Dendritic cell treated with granulocyte-macrophage colony-stimulating factor and Interleukin-4, amounts not matched to agents 40 ng/mL and 50 ng/mL, for 4 days (primary cell): ENCODE measurements around the gene NRG2.

Source experiments
- H3K27ac Mint-ChIP-seq: one replicate; pipeline ENCODE4 v1.8.0; 2022; ENCODE audit warnings: mild to moderate bottlenecking, mixed read lengths
- H3K27me3 Mint-ChIP-seq: one replicate; pipeline ENCODE4 v1.8.0; 2022; ENCODE audit warnings: mild to moderate bottlenecking, mixed read lengths
- H3K36me3 Mint-ChIP-seq: one replicate; pipeline ENCODE4 v1.8.0; 2022; ENCODE audit warnings: low read depth, mixed read lengths
- H3K4me1 Mint-ChIP-seq: one replicate; pipeline ENCODE4 v1.8.0; 2022; ENCODE audit warnings: low read depth, mixed read lengths
- H3K4me3 Mint-ChIP-seq: one replicate; pipeline ENCODE4 v1.8.0; 2022; ENCODE audit warnings: mild to moderate bottlenecking, moderate library complexity, mixed read lengths
- H3K9me3 Mint-ChIP-seq: one replicate; pipeline ENCODE4 v1.8.0; 2022; ENCODE audit warnings: mixed read lengths
- intact Hi-C: fragments of 100-400 bp; cut with micrococcal nuclease; formaldehyde crosslinking; loops from one replicate; pipeline ENCODE4 v1.15.0; 2022

The NRG2 gene

DNA sequence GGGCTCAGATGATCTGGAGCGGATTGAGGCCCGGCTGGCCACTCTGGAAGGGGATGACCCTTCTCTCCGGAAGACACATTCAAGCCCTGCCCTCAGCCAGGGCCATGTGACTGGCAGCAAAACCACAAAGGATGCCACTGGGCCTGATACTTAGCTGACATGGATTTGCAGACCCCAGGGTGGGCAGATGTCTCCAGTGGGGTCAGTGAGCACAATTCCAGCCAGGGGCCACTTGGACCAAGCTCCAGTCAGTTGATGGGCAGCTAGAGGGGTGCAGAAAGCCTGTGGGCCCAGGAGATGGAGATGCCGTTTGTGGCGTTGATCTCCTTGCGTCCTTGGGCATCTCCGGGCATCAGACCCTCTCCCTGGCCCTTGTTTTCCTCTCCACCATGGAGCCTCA is 200.8 kb downstream of the NRG2 start:
- Mint-ChIP-seq H3K27ac (no peak overlapping the region), H3K4me3 (no peak overlapping the region), H3K4me1 (peaks cover 2% of the 10 kb centered on the region), H3K27me3 (peaks cover 37% of the 10 kb centered on the region), H3K36me3 (no peaks in the 10 kb centered on the region), H3K9me3 (no peaks in the 10 kb centered on the region)
- intact Hi-C loops = no loop called here

GRCh38 chr5:139841549-139841948 is 201.6 kb downstream of the NRG2 start:
- Mint-ChIP-seq H3K4me1 (no peaks in the 10 kb centered on the region), H3K27me3 (peaks cover 30% of the 10 kb centered on the region), H3K9me3 (no peaks in the 10 kb centered on the region), H3K36me3 (no peaks in the 10 kb centered on the region), H3K4me3 (no peak overlapping the region), H3K27ac (no peak overlapping the region)
- intact Hi-C loops = no loop called here

GRCh38 chr5:139839918-139840317 is 203.2 kb downstream of the NRG2 start:
- peaks cover 17% of the 10 kb centered on the region for H3K27me3 Mint-ChIP-seq
- no peak overlapping the region for H3K4me3 Mint-ChIP-seq
- H3K9me3 Mint-ChIP-seq = no peaks in the 10 kb centered on the region
- intact Hi-C loops = no loop called here
- H3K27ac Mint-ChIP-seq = no peak overlapping the region
- H3K36me3 Mint-ChIP-seq = no peaks in the 10 kb centered on the region
- H3K4me1 Mint-ChIP-seq = no peaks in the 10 kb centered on the region

GRCh38 chr5:139839232-139839815 is 203.8 kb downstream of the NRG2 start:
- Mint-ChIP-seq H3K4me1 (no peaks in the 10 kb centered on the region), H3K36me3 (no peaks in the 10 kb centered on the region), H3K27ac (no peak overlapping the region), H3K9me3 (no peaks in the 10 kb centered on the region), H3K27me3 (peaks cover 14% of the 10 kb centered on the region), H3K4me3 (no peak overlapping the region)
- intact Hi-C loops = no loop called here

DNA sequence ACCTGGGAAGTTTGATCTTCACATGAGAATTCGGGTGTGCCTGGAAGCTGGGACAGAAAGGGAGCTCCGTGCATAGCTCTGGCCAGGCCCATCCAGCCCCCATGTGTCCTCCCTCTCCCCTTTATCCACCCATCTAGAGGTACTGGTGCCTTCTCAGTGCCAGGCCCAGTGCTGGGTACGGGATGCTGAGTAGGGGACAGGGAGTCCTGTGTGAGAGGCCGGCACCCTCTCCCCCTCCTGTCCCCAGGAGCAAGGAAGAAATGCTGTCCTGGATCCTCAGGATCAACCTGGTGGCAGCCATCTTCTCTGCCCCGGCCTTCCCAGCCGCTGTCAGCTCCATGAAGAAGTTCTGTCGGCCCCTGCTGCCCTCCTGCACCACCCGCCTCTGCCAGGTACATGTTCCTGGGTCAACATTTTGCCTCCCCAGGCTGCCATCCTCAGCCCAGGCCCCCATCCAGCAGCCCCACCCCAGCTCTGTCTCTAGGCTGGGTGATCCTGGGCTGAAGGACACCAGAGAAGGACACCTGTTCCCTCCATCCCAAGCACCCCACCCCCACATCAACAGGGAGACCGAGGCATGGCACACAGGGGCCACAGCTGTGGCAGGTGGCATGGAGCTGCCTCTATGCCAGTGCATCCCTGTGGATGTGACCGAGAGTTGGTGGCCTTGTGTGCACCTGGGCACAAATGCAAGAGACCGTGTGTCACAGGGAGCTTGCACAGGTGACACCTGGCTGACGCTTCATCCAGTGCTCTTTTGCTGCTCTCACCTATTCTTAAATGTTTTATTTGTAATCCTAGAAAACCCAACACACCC is 204.5 kb downstream of the NRG2 start:
- Mint-ChIP-seq H3K4me1 (no peaks in the 10 kb centered on the region), H3K36me3 (no peaks in the 10 kb centered on the region), H3K27ac (no peak overlapping the region), H3K9me3 (no peaks in the 10 kb centered on the region), H3K4me3 (no peak overlapping the region), H3K27me3 (peaks cover 19% of the 10 kb centered on the region)
- intact Hi-C loops = no loop called here

DNA sequence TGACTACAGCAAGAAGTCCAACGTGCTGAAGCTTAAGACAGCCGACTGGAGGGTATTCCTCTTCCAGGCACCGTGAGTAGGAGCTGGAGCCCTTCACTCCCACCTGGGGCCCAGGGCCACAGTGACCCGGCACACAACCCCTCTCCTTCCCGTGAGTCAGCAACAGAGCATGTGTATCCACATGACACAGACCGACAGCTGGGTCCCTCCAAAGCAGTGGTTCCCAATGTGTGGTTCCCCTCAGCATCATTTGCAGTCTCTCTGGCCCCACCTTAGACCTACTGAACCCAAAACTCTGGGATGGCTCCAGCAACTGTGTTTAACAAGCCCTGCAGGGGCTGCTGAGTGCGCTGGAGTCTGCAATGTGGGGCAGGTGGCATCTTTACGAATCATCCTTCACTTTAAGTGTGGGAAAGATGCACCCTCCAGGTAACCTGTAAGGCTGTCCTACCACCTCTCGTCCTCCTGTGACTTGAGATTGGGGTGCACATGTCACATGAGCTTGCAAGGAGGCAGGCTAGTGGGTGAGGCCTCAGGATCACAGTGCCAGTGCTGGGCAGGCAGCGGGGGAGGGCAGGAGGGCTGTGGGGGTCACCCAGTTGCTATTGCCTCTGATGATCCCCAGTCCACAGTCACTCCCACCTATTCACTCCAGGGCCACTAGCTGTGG is 205.3 kb downstream of the NRG2 start:
- intact Hi-C loops = no loop called here
- Mint-ChIP-seq H3K27ac (no peak overlapping the region), H3K4me1 (no peaks in the 10 kb centered on the region), H3K27me3 (peaks cover 21% of the 10 kb centered on the region), H3K4me3 (no peak overlapping the region), H3K9me3 (no peaks in the 10 kb centered on the region), H3K36me3 (no peaks in the 10 kb centered on the region)

DNA sequence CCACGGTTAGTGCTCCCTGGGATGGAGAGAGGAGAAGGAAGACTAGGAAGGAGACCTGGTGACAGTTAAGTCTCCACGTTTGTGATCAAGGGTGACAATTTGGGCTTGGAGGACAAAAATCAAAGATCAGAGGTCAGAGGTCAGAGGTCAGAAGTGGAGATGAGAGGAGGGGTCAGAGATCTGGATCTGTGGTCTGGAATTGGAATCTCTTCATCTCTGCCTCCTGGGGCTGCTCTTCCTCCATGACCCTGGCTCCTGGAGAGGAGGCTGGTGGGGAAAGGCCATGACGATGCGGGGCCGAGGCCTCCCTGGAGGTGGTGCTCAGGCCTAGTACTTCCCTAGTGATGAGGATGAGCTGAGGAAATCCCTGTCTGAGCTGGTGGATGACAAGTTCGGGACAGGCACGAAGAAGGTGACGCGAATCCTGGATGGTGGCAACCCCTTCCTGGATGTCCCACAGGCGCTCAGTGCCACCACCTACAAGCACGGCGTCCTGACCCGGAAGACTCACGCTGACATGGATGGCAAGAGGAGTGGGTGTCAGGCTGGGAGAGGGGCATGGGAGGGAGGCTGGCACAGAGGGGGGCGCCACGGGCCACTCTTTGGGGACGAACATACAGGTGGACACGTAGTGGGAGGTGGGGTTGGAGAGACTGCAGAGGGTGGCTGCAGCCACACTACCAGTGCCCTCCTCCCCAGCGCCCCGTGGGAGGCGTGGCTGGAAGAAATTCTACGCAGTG is 206.5 kb downstream of the NRG2 start:
- no peaks in the 10 kb centered on the region for H3K4me1 Mint-ChIP-seq

GRCh38 chr5:139835656-139836055 is 207.4 kb downstream of the NRG2 start:
- no peaks in the 10 kb centered on the region for H3K36me3 Mint-ChIP-seq
- H3K4me1 Mint-ChIP-seq = no peaks in the 10 kb centered on the region
- H3K27ac Mint-ChIP-seq = no peak overlapping the region
- no peaks in the 10 kb centered on the region for H3K9me3 Mint-ChIP-seq
- intact Hi-C loops = no loop called here
- no peak overlapping the region for H3K4me3 Mint-ChIP-seq
- peaks cover 25% of the 10 kb centered on the region for H3K27me3 Mint-ChIP-seq

More for the DNA sequence above, 206.5 kb downstream of the NRG2 start:
- intact Hi-C loops = no loop called here
- Mint-ChIP-seq H3K9me3 (no peaks in the 10 kb centered on the region), H3K27ac (no peak overlapping the region), H3K36me3 (no peaks in the 10 kb centered on the region), H3K27me3 (peaks cover 21% of the 10 kb centered on the region), H3K4me3 (no peak overlapping the region)

GRCh38 chr5:139833525-139833924 is 209.6 kb downstream of the NRG2 start:
- Mint-ChIP-seq H3K9me3 (no peaks in the 10 kb centered on the region), H3K27ac (no peak overlapping the region), H3K36me3 (no peaks in the 10 kb centered on the region), H3K4me3 (no peak overlapping the region), H3K27me3 (peaks cover 28% of the 10 kb centered on the region), H3K4me1 (no peaks in the 10 kb centered on the region)
- intact Hi-C loops = no loop called here

- H3K4me3 Mint-ChIP-seq = no peak overlapping the region
- intact Hi-C loops = no loop called here
- no peak overlapping the region for H3K27ac Mint-ChIP-seq
- peaks cover 34% of the 10 kb centered on the region for H3K27me3 Mint-ChIP-seq
- H3K9me3 Mint-ChIP-seq = no peaks in the 10 kb centered on the region
- no peaks in the 10 kb centered on the region for H3K36me3 Mint-ChIP-seq
- no peaks in the 10 kb centered on the region for H3K4me1 Mint-ChIP-seq
Observed at GRCh38 chr5:139831624-139832023, 211.5 kb downstream of the NRG2 start.

DNA sequence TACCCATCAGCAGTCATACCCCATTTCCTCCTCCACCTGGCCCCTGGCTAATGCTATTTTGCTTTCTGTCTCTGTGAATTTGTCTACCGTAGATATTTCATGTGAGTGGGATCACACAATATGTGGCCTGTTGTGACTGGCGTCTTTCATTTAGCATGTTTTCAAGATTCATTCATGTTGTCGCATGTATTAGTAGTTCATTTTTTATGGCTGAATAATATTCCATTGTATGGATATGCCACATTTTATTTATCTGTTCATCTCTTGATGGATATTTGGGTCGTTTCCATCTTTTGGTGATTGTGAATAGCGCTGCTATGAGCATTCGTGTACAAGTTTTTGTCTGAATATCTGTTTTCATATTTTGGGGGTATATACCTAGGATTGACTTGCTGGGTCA is 213.6 kb downstream of the NRG2 start:
- intact Hi-C loops = no loop called here
- Mint-ChIP-seq H3K27ac (no peak overlapping the region), H3K4me1 (no peaks in the 10 kb centered on the region), H3K27me3 (peaks cover 32% of the 10 kb centered on the region), H3K4me3 (no peak overlapping the region), H3K9me3 (no peaks in the 10 kb centered on the region), H3K36me3 (no peaks in the 10 kb centered on the region)

- H3K4me1 Mint-ChIP-seq = no peaks in the 10 kb centered on the region
- H3K36me3 Mint-ChIP-seq = no peaks in the 10 kb centered on the region
- H3K9me3 Mint-ChIP-seq = no peaks in the 10 kb centered on the region
- no peak overlapping the region for H3K27ac Mint-ChIP-seq
- H3K27me3 Mint-ChIP-seq = peaks cover 26% of the 10 kb centered on the region
- intact Hi-C loops = no loop called here
- H3K4me3 Mint-ChIP-seq = no peak overlapping the region
Observed at GRCh38 chr5:139828207-139828895, 214.7 kb downstream of the NRG2 start.

DNA sequence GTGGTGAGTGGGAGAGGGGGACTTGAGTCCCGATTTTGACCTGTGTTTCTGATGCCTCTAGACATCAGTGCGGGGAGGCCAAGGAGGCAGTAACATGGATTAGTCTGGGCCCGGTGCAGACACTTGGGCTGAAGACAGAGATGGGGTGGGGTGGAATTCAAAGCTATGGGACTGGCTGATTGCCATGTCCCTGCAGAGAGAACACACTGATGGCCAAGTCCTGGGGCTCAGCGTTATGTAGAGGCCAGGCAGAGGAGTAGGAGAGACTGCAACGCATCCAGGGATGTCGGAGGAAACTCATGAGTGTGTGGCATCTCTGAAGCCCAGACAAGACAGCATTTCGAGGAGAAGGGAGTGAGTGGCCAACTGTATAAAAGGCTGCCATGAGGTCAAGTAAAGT is 217.4 kb downstream of the NRG2 start:
- Mint-ChIP-seq H3K36me3 (no peaks in the 10 kb centered on the region), H3K9me3 (no peaks in the 10 kb centered on the region), H3K27me3 (peaks cover 17% of the 10 kb centered on the region), H3K27ac (no peak overlapping the region), H3K4me1 (no peaks in the 10 kb centered on the region), H3K4me3 (no peak overlapping the region)
- intact Hi-C loops = no loop called here
